RWPE2 (cell line): ENCODE measurements around the gene PDPK1.
A peak's percentile ranks its signal among the peaks of the same experiment; 100 is the strongest.

Experiments used
- ATAC-seq: fragments of 200-7000 bp; cut with Tn5 transposase; 3 replicates; pipeline ENCODE4 v1.9.1; 2021; ENCODE audit warnings: low read depth
- DNase-seq: peaks from one replicate; pipeline ENCODE4 v3.0.0-alpha.2; 2020; ENCODE audit warnings: low spot score
- H3K27ac ChIP-seq: fragments of 450-650 bp; 2 replicates; pipeline ENCODE4 v1.5.1; 2017; ENCODE audit warnings: mild to moderate bottlenecking; ENCODE audit not compliant: poor library complexity, severe bottlenecking
- H3K27me3 ChIP-seq: fragments of 250-450 bp; sonication (Bioruptor Pico); 2 replicates; pipeline ENCODE4 v1.5.1; 2021; ENCODE audit warnings: mild to moderate bottlenecking, moderate library complexity; ENCODE audit not compliant: insufficient read depth, poor library complexity, severe bottlenecking
- H3K36me3 ChIP-seq: fragments of 250-450 bp; sonication (Bioruptor Pico); 2 replicates; pipeline ENCODE4 v1.5.1; 2020; ENCODE audit warnings: low read depth, mild to moderate bottlenecking, moderate library complexity
- H3K4me1 ChIP-seq: fragments of 250-450 bp; sonication (Bioruptor Pico); 2 replicates; pipeline ENCODE4 v1.5.1; 2021; ENCODE audit warnings: mild to moderate bottlenecking, moderate library complexity; ENCODE audit not compliant: insufficient read depth, poor library complexity, severe bottlenecking
- H3K4me3 ChIP-seq: fragments of 250-450 bp; sonication (Bioruptor Pico); 2 replicates; pipeline ENCODE4 v1.5.1; 2021; ENCODE audit warnings: mild to moderate bottlenecking, moderate library complexity; ENCODE audit not compliant: severe bottlenecking
- H3K9me3 ChIP-seq: fragments of 250-450 bp; sonication (Bioruptor Pico); 2 replicates; pipeline ENCODE4 v1.5.1; 2021; ENCODE audit warnings: mild to moderate bottlenecking, moderate library complexity; ENCODE audit not compliant: severe bottlenecking
- TF ChIP-seq, protein P1 (sequence below): fragments of 450-650 bp; IDR thresholded peaks from one replicate; pipeline ENCODE4 v1.5.1; 2017; ENCODE audit warnings: mild to moderate bottlenecking, moderate library complexity; ENCODE audit not compliant: poor library complexity, severe bottlenecking

The PDPK1 gene

GRCh38 chr16:2500430-2500917 lies 37.3 kb upstream of the PDPK1 start:
- Histone ChIP-seq H3K27ac (no peak overlapping the region), H3K27me3 (no peaks in the 10 kb centered on the region), H3K4me1 (no peaks in the 10 kb centered on the region), H3K4me3 (no peak overlapping the region), H3K36me3 (0 out of 2 replicates have a peak, but pooled peaks cover 9% of the 10 kb centered on the region), H3K9me3 (no peaks in the 10 kb centered on the region)
- TF ChIP-seq, protein P1, sequence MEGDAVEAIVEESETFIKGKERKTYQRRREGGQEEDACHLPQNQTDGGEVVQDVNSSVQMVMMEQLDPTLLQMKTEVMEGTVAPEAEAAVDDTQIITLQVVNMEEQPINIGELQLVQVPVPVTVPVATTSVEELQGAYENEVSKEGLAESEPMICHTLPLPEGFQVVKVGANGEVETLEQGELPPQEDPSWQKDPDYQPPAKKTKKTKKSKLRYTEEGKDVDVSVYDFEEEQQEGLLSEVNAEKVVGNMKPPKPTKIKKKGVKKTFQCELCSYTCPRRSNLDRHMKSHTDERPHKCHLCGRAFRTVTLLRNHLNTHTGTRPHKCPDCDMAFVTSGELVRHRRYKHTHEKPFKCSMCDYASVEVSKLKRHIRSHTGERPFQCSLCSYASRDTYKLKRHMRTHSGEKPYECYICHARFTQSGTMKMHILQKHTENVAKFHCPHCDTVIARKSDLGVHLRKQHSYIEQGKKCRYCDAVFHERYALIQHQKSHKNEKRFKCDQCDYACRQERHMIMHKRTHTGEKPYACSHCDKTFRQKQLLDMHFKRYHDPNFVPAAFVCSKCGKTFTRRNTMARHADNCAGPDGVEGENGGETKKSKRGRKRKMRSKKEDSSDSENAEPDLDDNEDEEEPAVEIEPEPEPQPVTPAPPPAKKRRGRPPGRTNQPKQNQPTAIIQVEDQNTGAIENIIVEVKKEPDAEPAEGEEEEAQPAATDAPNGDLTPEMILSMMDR: no peak
- DNase-seq (peak; percentile 65), ATAC-seq (no peak)

DNA sequence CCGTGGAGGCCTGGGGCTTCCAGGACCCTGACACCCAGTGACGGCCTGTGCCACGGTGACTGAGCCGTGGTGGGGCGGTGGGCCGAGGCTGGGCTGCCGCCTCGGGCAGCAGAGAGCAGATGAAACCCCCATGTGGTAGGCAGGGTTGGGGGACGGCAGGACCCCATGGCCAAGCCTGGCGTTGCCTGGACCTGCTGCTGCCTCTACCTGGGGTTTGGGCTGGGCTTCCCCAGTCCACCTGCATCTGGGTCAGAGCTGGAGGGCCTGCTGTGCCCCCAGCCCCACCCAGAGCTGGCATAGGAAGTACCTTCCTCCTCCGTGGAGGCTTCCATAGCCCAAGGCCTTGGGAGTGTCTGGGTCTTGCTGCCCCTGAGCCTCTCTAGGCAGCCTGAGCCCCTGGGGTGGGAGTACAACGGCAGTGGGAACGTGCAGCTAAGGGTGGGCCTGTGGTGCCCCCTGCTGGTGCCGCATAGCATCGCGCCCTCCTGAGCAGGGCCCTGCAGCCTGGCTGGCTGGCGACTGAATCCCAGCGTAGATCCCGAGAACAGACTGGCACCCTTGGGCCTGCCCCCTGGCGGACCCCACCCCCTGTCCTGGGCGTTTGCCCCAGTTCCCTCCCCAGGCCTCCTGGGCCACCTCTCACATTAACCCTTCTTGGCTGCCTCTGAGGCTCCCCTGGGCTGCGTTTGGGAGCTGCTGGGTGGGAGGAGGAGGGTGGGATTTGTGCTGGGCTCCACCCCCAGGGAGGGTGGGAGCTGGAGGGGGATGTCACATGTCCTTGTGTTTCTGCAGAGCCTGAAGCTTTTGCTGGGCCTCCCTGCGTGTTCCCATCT lies 36.7 kb upstream of the PDPK1 start:
- TF ChIP-seq, protein P1: peak; percentile 83
- Histone ChIP-seq H3K27ac (no peak overlapping the region), H3K4me3 (no peak overlapping the region), H3K36me3 (0 out of 2 replicates have a peak, but pooled peaks cover 9% of the 10 kb centered on the region), H3K27me3 (no peaks in the 10 kb centered on the region), H3K4me1 (no peaks in the 10 kb centered on the region), H3K9me3 (no peaks in the 10 kb centered on the region)
- DNase-seq: peak; percentile 45
- peak; percentile 79 for ATAC-seq

DNA sequence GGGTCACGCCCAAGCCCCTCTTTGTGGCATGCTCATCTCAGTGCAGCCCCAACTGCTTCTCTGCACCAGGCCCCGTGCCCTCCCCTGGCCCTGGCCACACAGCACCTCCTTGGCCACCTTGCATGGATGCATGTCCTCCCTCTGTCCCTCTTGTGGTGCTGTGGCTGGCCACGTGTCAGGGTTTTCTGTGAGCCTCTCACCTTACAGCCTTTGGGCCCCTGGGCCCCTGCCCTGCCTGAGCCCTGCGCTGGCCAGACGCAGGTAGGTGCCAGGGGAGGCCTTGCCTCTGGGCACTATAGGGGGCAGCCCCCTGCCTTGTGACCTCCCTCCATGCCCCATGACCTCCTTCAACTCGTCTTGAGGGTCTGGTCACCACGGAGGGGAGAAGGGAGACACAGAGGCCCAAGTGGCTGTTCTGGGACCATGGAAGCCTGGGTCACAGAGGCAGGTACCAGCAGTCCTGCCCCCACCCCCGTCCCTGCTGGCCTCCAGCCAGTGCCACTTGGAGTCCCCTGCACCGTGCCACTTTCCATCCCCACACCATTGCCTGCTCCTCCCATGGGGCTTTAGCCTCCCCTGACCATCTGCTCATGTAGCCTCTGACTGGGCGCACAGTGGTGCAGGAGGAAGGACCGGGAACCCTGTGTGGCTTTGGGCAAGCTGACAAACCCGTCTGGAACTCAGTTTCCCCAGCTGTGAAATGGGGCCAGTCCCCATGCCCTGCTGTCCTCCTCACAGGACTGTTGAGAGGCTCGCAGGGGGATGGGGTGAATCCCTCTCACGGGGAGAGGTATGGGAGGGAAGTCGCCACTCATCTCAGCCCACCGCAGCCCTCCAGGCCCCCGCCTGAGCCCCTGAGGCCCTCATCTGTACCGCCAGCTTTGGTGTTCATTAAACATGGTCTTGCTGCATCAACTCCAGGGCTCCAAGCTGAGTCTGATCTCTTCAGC lies 35.6 kb upstream of the PDPK1 start:
- peak; percentile 47 for DNase-seq
- TF ChIP-seq, protein P1: no peak
- Histone ChIP-seq H3K4me1 (no peaks in the 10 kb centered on the region), H3K27ac (no peak overlapping the region), H3K4me3 (no peak overlapping the region), H3K36me3 (0 out of 2 replicates have a peak, but pooled peaks cover 4% of the 10 kb centered on the region), H3K27me3 (no peaks in the 10 kb centered on the region), H3K9me3 (no peaks in the 10 kb centered on the region)
- ATAC-seq: no peak

DNA sequence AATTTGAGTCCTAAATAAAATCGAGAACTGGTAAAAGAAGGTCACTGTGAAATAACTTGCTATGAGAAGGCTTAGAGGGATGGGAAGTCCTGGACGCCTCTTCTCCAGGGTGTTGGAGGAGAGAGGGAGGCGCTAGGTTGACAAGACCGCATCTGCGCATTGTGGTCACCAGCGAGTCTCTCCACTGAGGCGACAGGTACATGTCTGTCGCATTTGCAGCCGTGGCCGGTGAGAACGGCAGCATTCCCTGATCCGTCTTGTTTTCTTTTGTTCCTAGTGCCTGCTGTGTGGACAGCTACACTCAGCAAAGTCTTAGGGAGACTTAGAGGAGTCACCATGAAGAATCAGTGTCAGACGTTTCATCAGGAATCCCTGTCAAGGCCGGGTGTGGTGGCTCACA lies 32.1 kb upstream of the PDPK1 start:
- ATAC-seq (no peak), DNase-seq (no peak)
- H3K9me3 ChIP-seq: no peaks in the 10 kb centered on the region
- H3K36me3 ChIP-seq: no peaks in the 10 kb centered on the region
- no peaks in the 10 kb centered on the region for H3K4me1 ChIP-seq
- H3K27ac ChIP-seq: no peak overlapping the region
- TF ChIP-seq, protein P1: no peak
- no peaks in the 10 kb centered on the region for H3K27me3 ChIP-seq
- H3K4me3 ChIP-seq: no peak overlapping the region
